GM15510 (cell line): ENCODE measurements around the gene ITPKC.

Source experiments
- POLR2A ChIP-seq: IDR thresholded peaks from 3 replicates; pipeline ENCODE4 v1.6.1; 2011; ENCODE audit warnings: borderline replicate concordance; ENCODE audit not compliant: insufficient read length; ENCODE audit errors: extremely low read depth

ITPKC gene

GRCh38 chr19:40716482-40717324 lies at the start of gene ITPKC, which contains the start of gene COQ8B:
TSS of gene ITPKC (plus strand) at chr19:40717112. CDS start at chr19:40717136, 24 bp downstream.
TSS of gene COQ8B (minus strand) at chr19:40716886. CDS start at chr19:40714632, 2,254 bp downstream.
- TF ChIP-seq POLR2A, result peak; percentile 54

GRCh38 chr19:40667602-40668001 lies 49.3 kb upstream of the ITPKC start:
- TF ChIP-seq POLR2A, result no peak

- no peak for TF ChIP-seq POLR2A
Observed at GRCh38 chr19:40668991-40669614, 47.8 kb upstream of the ITPKC start.

GRCh38 chr19:40671404-40671803 lies 45.5 kb upstream of the ITPKC start:
- TF ChIP-seq POLR2A, result no peak

- no peak for TF ChIP-seq POLR2A
Observed at GRCh38 chr19:40672038-40672437, 44.9 kb upstream of the ITPKC start.

GRCh38 chr19:40672573-40673299 lies 44.2 kb upstream of the ITPKC start:
- TF ChIP-seq POLR2A, result no peak

GRCh38 chr19:40673397-40673796 lies 43.5 kb upstream of the ITPKC start:
- no peak for TF ChIP-seq POLR2A

GRCh38 chr19:40674291-40674690 lies 42.6 kb upstream of the ITPKC start:
- TF ChIP-seq POLR2A, result no peak

GRCh38 chr19:40677156-40677555 lies 39.8 kb upstream of the ITPKC start:
- TF ChIP-seq POLR2A, result no peak

GRCh38 chr19:40681039-40681438 lies 35.9 kb upstream of the ITPKC start:
- no peak for TF ChIP-seq POLR2A

- no peak for TF ChIP-seq POLR2A
Observed at GRCh38 chr19:40682431-40682964, 34.4 kb upstream of the ITPKC start.

GRCh38 chr19:40683437-40683836 lies 33.5 kb upstream of the ITPKC start:
- TF ChIP-seq POLR2A, result no peak

- no peak for TF ChIP-seq POLR2A
Observed at GRCh38 chr19:40684280-40684679, 32.6 kb upstream of the ITPKC start.

- no peak for TF ChIP-seq POLR2A
Observed at GRCh38 chr19:40685016-40685526, 31.8 kb upstream of the ITPKC start.

- no peak for TF ChIP-seq POLR2A
Observed at GRCh38 chr19:40685563-40685962, 31.3 kb upstream of the ITPKC start.

- no peak for TF ChIP-seq POLR2A
Observed at GRCh38 chr19:40686882-40687524, 29.9 kb upstream of the ITPKC start.
